Measurements from ENCODE around the gene PFN3.

PFN3 gene

GRCh38 chr5:177442066-177442826 is 41.8 kb upstream of the PFN3 start:
- TF ChIP-seq CTCF (conservative IDR thresholded peaks at IDR 0.05; ENCODE audit: low read length) = no peak
- DNase-seq (ENCODE audit: low read depth) = no peak
- no peak overlapping the region for H3K4me3 ChIP-seq (ENCODE audit: low read length)

DNA sequence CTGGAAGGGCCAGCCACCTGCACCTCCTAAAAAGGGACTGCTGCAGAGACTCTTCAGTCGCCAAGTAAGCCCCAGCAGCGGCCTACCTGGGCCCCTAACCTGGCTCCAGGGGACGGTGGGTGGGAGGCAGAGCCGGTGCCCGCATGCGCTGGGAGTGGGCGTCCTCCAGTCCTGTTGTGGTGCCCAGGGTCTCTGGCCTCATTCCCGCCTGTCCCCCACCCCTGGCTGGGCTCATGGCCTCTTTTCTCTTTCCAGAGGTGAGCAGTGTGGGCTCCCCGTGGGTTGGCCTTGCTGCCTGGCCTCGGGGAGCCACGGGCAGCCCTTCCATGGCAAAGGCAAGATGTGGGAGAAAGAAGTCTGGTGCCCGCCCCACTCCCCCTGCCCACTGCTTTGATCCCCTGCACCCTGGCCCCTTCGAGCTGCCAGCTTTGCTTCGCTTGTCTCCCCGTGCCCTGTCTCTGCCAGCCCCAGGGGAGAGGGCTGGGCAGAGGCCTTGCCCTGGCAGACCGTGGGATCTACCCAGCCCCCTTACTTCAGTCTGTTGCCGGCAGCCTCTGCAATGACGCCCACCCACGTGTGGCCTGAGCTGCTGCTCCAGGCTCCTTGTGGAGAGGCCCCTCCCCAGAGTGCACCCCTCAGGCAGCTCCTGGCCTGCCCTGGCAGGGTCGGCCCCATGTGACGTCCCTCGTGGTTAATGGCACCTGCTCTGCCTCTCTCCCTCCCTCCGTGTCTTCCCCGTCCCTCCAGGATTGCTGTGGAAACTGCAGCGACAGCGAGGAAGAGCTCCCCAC is 40.7 kb upstream of the PFN3 start:
- no peak for DNase-seq (ENCODE audit: low read depth)
- H3K4me3 ChIP-seq (ENCODE audit: low read length) = no peak overlapping the region
- TF ChIP-seq CTCF (conservative IDR thresholded peaks at IDR 0.05; ENCODE audit: low read length) = no peak

DNA sequence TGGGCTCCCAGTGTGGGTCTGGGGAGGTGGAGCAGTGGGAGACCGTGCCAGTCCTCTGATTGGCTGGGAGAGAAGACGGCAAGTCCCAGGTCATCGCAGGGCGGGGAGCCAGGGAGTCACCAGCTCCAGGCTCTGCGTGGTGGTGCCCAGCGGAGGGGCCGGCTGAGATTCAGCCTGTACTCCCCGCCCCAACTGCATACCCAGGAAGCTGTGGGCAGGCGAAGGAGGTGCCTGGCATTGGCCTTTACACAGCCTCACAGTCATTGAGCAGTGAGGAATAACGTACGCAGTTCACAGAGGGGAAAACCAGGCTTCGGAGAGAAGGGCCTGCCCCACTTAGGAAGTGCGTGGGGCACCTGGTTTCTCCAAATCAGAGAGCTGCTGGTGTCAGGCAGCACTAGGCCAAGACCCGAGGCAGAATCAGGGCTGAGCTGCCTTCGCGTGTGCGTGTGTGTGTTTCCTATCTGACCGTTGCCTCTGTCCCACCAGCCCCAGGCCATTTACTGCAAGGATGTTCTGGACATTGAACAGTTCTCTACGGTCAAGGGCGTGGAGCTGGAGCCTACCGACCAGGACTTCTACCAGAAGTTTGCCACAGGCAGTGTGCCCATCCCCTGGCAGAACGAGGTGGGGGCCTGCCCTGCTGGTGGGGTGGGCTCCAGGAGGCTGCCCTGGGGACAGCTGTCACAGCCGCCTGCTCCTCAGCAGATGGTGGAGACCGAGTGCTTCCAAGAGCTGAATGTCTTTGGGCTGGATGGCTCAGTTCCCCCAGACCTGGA is 39.9 kb upstream of the PFN3 start:
- no peak for TF ChIP-seq CTCF (conservative IDR thresholded peaks at IDR 0.05; ENCODE audit: low read length)
- no peak for DNase-seq (ENCODE audit: low read depth)
- no peak overlapping the region for H3K4me3 ChIP-seq (ENCODE audit: low read length)

DNA sequence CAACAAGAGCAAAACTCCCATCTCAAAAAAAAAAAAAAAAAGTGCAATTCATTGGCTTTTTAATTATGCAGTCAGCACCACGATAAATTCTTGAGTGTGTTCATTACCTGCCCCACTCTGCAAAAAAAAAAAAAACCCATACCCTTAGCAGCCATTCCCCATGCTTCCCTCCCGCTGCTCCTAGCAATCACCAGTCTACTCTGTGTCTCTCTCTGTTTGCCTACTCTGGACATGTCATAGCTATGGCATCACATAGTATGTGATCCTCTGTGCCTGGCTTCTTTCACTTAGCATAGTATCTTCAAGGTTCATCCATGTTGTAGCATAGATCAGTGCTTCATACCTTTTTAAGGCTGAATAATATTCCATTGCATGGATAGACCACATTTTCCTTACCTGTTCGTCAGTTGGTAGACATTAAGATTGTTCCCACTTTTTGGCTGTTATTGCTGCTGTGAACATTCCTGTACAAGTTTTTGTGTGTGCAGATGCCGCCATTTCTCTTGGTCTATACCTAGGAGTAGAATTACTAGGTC is 39.1 kb upstream of the PFN3 start:
- no peak for TF ChIP-seq CTCF (conservative IDR thresholded peaks at IDR 0.05; ENCODE audit: low read length)
- no peak overlapping the region for H3K4me3 ChIP-seq (ENCODE audit: low read length)
- DNase-seq (ENCODE audit: low read depth) = no peak

DNA sequence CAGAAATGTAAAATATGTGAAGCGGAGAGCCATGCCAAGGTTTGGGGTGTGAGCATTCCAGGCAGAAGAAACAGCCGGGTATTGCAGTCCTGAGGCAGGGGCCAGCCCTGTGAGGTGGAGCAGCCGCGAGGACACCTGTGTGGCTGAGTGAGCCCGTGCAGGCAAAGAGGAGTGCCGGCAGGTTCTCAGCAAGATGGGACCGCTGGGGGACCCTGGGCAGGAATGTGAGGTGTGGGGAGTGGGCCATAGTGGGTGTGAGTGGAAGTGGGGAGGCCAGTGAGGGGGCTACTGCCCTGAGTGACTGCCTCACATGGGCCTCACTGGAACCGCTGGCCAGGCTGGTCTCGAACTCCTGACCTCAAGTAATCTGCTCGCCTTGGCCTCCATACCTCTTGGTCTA is 38.0 kb upstream of the PFN3 start:
- no peak for TF ChIP-seq CTCF (conservative IDR thresholded peaks at IDR 0.05; ENCODE audit: low read length)
- H3K4me3 ChIP-seq (ENCODE audit: low read length) = no peak overlapping the region

GRCh38 chr5:177437623-177438022 is 37.2 kb upstream of the PFN3 start:
- no peak for DNase-seq (ENCODE audit: low read depth)
- TF ChIP-seq CTCF (conservative IDR thresholded peaks at IDR 0.05; ENCODE audit: low read length) = no peak

More for the DNA sequence above, 38.0 kb upstream of the PFN3 start:
- no peak for DNase-seq (ENCODE audit: low read depth)

More at GRCh38 chr5:177437623-177438022, 37.2 kb upstream of the PFN3 start:
- no peak overlapping the region for H3K4me3 ChIP-seq (ENCODE audit: low read length)
